Mammary epithelial cell (primary cell): Measurements from ENCODE around the gene RIPPLY1.

Experiments
- CTCF ChIP-seq, 2 donors: IDR thresholded peaks in 1 of 2; conservative IDR thresholded peaks in 1 of 2; 2 replicates each; pipeline ENCODE4 v1.5.1; 2011 to 2012; ENCODE audit warnings: inconsistent platforms in 2 of 2, low read length in 2 of 2, mild to moderate bottlenecking in 2 of 2, control low read depth in 1 of 2, low read depth in 1 of 2; ENCODE audit not compliant: insufficient read depth in 1 of 2; ENCODE audit errors: extremely low read depth in 1 of 2
- EZH2 ChIP-seq: IDR thresholded peaks from 2 replicates; pipeline ENCODE4 v1.6.1; 2012; ENCODE audit warnings: low read length, inconsistent platforms, borderline replicate concordance

GRCh38 chrX:106952538-106952937, 49.4 kb upstream of the RIPPLY1 start:
- TF ChIP-seq CTCF (conservative IDR thresholded peaks at IDR 0.05 in 1 of 2, IDR thresholded peaks at IDR 0.05 in 1 of 2; ENCODE audit: extremely low read depth in 1 of 2, insufficient read depth in 1 of 2, low read depth in 1 of 2, low read length in 2 of 2) (no peak), EZH2 (no peak)
